ENCODE measurements around the gene GSTA5.
"Not testable (repeated sequence)": the region's sequence is repeated elsewhere in the genome, so short reads cannot be mapped to it uniquely, and the experiment has no call there.

DNA sequence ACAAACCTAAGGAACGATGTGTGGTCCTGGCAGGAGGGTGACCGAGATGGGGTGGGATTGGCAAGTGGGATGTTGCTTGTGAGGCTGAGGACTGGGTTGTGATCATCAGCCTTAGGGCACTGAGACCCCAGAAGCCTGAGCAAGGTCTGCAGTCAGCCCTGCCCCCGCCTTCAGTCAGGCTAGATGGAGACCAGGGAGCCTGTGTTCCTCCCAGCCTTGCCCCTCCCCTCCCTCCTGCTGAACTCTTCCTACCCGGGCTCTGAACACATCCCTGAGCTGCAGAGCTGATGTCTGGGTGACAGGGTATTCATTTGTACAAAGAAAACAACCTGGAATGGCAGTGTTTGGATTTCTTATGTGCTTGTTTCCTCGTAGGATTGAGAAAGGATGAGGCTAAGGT, 28.3 kb upstream of the GSTA5 start:
- not testable (repeated sequence) for TF ChIP-seq POLR2A (IDR thresholded peaks at IDR 0.05; ENCODE audit: low read depth, low read length)
- TF ChIP-seq, protein P1, sequence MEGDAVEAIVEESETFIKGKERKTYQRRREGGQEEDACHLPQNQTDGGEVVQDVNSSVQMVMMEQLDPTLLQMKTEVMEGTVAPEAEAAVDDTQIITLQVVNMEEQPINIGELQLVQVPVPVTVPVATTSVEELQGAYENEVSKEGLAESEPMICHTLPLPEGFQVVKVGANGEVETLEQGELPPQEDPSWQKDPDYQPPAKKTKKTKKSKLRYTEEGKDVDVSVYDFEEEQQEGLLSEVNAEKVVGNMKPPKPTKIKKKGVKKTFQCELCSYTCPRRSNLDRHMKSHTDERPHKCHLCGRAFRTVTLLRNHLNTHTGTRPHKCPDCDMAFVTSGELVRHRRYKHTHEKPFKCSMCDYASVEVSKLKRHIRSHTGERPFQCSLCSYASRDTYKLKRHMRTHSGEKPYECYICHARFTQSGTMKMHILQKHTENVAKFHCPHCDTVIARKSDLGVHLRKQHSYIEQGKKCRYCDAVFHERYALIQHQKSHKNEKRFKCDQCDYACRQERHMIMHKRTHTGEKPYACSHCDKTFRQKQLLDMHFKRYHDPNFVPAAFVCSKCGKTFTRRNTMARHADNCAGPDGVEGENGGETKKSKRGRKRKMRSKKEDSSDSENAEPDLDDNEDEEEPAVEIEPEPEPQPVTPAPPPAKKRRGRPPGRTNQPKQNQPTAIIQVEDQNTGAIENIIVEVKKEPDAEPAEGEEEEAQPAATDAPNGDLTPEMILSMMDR (IDR thresholded peaks at IDR 0.05 in 2 of 3, conservative IDR thresholded peaks at IDR 0.05 in 1 of 3; ENCODE audit: control insufficient read depth in 2 of 3, extremely low read depth in 1 of 3, insufficient read depth in 1 of 3, low read depth in 3 of 3, low read length in 3 of 3): not testable (repeated sequence)
- TF ChIP-seq, protein P2, sequence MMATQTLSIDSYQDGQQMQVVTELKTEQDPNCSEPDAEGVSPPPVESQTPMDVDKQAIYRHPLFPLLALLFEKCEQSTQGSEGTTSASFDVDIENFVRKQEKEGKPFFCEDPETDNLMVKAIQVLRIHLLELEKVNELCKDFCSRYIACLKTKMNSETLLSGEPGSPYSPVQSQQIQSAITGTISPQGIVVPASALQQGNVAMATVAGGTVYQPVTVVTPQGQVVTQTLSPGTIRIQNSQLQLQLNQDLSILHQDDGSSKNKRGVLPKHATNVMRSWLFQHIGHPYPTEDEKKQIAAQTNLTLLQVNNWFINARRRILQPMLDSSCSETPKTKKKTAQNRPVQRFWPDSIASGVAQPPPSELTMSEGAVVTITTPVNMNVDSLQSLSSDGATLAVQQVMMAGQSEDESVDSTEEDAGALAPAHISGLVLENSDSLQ (IDR thresholded peaks at IDR 0.05): not testable (repeated sequence)
